Testis (tissue), 3 donors: Measurements from ENCODE around the gene DCTPP1. TPM values are rescaled to one million over a fixed set of nuclear protein-coding genes. Genes with fewer than 3 reads are reported as not detected.

Source experiments
- DNase-seq: peaks from one replicate; pipeline ENCODE4 v3.0.0-alpha.2; 2019
- H3K27ac ChIP-seq, 2 donors: fragments of 200-600 bp; sonication (generic); one replicate each; pipeline ENCODE4 v1.5.1; 2019
- H3K27me3 ChIP-seq: fragments of 200-600 bp; sonication (generic); one replicate; pipeline ENCODE4 v1.5.1; 2019
- H3K36me3 ChIP-seq: fragments of 200-600 bp; sonication (generic); one replicate; pipeline ENCODE4 v1.5.1; 2017; ENCODE audit warnings: low read depth; ENCODE audit errors: missing control alignments
- H3K4me1 ChIP-seq: fragments of 200-600 bp; sonication (generic); one replicate; pipeline ENCODE4 v1.5.1; 2019
- H3K4me3 ChIP-seq, 2 donors: fragments of 200-600 bp; sonication (generic); one replicate each; pipeline ENCODE4 v1.5.1; 2017 to 2019
- H3K9me3 ChIP-seq: fragments of 200-600 bp; sonication (generic); one replicate; pipeline ENCODE4 v1.5.1; 2017
- CTCF ChIP-seq, 3 experiments: fragments of 450-650 bp in 2 of 3; fragments of 200-600 bp in 1 of 3; sonication (generic) in 1 of 3; IDR thresholded peaks; one replicate each; pipeline ENCODE4 v1.5.1; 2016 to 2019; ENCODE audit warnings: antibody characterized with exemption in 3 of 3, mild to moderate bottlenecking in 2 of 3, moderate library complexity in 1 of 3
- POLR2A ChIP-seq: fragments of 450-650 bp; IDR thresholded peaks from one replicate; pipeline ENCODE4 v1.6.1; 2017; ENCODE audit warnings: antibody characterized with exemption, mild to moderate bottlenecking, moderate library complexity
- WGBS, 2 donors: methylation state at CpG; one replicate each; pipeline ENCODE4 v1.1.5; 2018; 5-methylcytosine and 5-hydroxymethylcytosine counted together
- intact Hi-C: fragments of 100-400 bp; cut with DNase I; formaldehyde crosslinking; loops from one replicate; pipeline ENCODE4 v1.15.1; 2023; ENCODE audit warnings: low total_unique reads
- polyA plus RNA-seq: library from polyadenylated mRNA; stranded (reverse); fragments of 350-450 nt; fragmentation: Illumina TruSeq; extraction: RNeasy Lipid Tissue Mini Kit (QIAGEN cat#74804); gene quantifications from one replicate; pipeline ENCODE4 v1.2.3, GENCODE V29; 2014; ENCODE audit warnings: low read depth, low replicate concordance; ENCODE audit not compliant: insufficient read depth
- total RNA-seq, 2 donors: library from RNA; depleted of rRNA; stranded (reverse); fragments of >200 nt; gene quantifications; one replicate each; pipeline ENCODE4 v1.2.3, GENCODE V29; 2016

DCTPP1 gene
- total and polyA plus RNA-seq, 3 donors from 2014 or later, result 15.2 to 26.1 (median 23.6) TPM

GRCh38 chr16:30421010-30421409, 8.8 kb downstream of the DCTPP1 start:
- intact Hi-C loops, result no loop called here
- Histone ChIP-seq H3K36me3 (no peaks in the 10 kb centered on the region), H3K4me3 (no peak overlapping the region), H3K27me3 (no peaks in the 10 kb centered on the region), H3K9me3 (no peaks in the 10 kb centered on the region), H3K27ac (no peak overlapping the region), H3K4me1 (no peaks in the 10 kb centered on the region)
- no peak for DNase-seq
- TF ChIP-seq CTCF (IDR thresholded peaks at IDR 0.05) (no peak), POLR2A (no peak)
- 82% methylated on average over 5 of the region's 5 CpGs for WGBS, 2 donors

GRCh38 chr16:30418350-30419181, 11.3 kb downstream of the DCTPP1 start:
- intact Hi-C loops, result no loop called here
- no peak for DNase-seq
- peaks cover 9% of the 10 kb centered on the region for H3K4me1 ChIP-seq
- WGBS, 2 donors, result 62 to 73% methylated on average over 21 to 31 of the region's 31 CpGs
- no peaks in the 10 kb centered on the region for H3K9me3 ChIP-seq
- H3K36me3 ChIP-seq, result no peaks in the 10 kb centered on the region
- H3K4me3 ChIP-seq, result peak overlapping the region; percentile 55 to 63
- no peaks in the 10 kb centered on the region for H3K27me3 ChIP-seq
- TF ChIP-seq POLR2A (no peak), CTCF (IDR thresholded peaks at IDR 0.05) (no peak)
- H3K27ac ChIP-seq, result peak overlapping the region; percentile 82 to 90

- no peaks in the 10 kb centered on the region for H3K9me3 ChIP-seq
- intact Hi-C loops, result no loop called here
- no peaks in the 10 kb centered on the region for H3K27me3 ChIP-seq
- 4 to 21% methylated on average over 52 to 114 of the region's 140 CpGs for WGBS, 2 donors
- H3K4me3 ChIP-seq, result peak overlapping the region; percentile 55 to 63
- H3K27ac ChIP-seq, result peak overlapping the region; percentile 82 to 90
- peaks cover 12% of the 10 kb centered on the region for H3K4me1 ChIP-seq
- DNase-seq, result peak; percentile 78
- H3K36me3 ChIP-seq, result no peaks in the 10 kb centered on the region
- TF ChIP-seq POLR2A (no peak), CTCF (IDR thresholded peaks at IDR 0.05) (peak in 1 of 3 experiments; percentile 10)
Observed at GRCh38 chr16:30417529-30418349, 12.1 kb downstream of the DCTPP1 start.

GRCh38 chr16:30416624-30417528, 13.0 kb downstream of the DCTPP1 start:
- H3K4me1 ChIP-seq, result peaks cover 12% of the 10 kb centered on the region
- DNase-seq, result no peak
- intact Hi-C loops, result no loop called here
- WGBS, 2 donors, result 44 to 51% methylated on average over 16 to 18 of the region's 18 CpGs
- TF ChIP-seq POLR2A, result no peak
- no peak for TF ChIP-seq CTCF (IDR thresholded peaks at IDR 0.05)
- peak overlapping the region; percentile 55 to 63 for H3K4me3 ChIP-seq
- no peaks in the 10 kb centered on the region for H3K36me3 ChIP-seq
- H3K9me3 ChIP-seq, result no peaks in the 10 kb centered on the region
- H3K27me3 ChIP-seq, result no peaks in the 10 kb centered on the region
- peak overlapping the region; percentile 82 to 90 for H3K27ac ChIP-seq
